Ovary (tissue), 9 donors: ENCODE measurements around the gene ECM2. TPM values are rescaled to one million over a fixed set of nuclear protein-coding genes. Genes with fewer than 3 reads are reported as not detected.

Source experiments
- DNase-seq, 5 donors: peaks; one replicate each; pipeline ENCODE4 v3.0.0-alpha.2; 2019 to 2020
- H3K27ac ChIP-seq, 2 donors: fragments of 200-600 bp; one replicate each; pipeline versions ENCODE4 v1.5.1 to v1.8.0; 2019 to 2022
- H3K27me3 ChIP-seq: fragments of 200-600 bp; one replicate; pipeline ENCODE4 v1.8.0; 2022
- H3K36me3 ChIP-seq: fragments of 200-600 bp; sonication (generic); one replicate; pipeline ENCODE4 v1.5.1; 2019
- H3K4me1 ChIP-seq: one replicate; pipeline ENCODE4 v1.8.1; 2013; ENCODE audit warnings: mild to moderate bottlenecking, moderate library complexity; ENCODE audit not compliant: insufficient read depth
- H3K4me3 ChIP-seq: fragments of 200-600 bp; sonication (generic); one replicate; pipeline ENCODE4 v1.5.1; 2017
- H3K9me3 ChIP-seq, 2 donors: fragments of 200-600 bp in 1 of 2; sonication (generic) in 1 of 2; one replicate each; pipeline versions ENCODE4 v1.5.1 to v1.8.1; 2013 to 2019; ENCODE audit warnings: mild to moderate bottlenecking in 1 of 2, moderate library complexity in 1 of 2
- EP300 ChIP-seq: sonication (generic); formaldehyde crosslinking; IDR thresholded peaks from one replicate; pipeline ENCODE4 v1.6.1; 2017; ENCODE audit warnings: antibody characterized with exemption
- POLR2A ChIP-seq: fragments of 450-650 bp; IDR thresholded peaks from one replicate; pipeline ENCODE4 v1.6.1; 2017; ENCODE audit warnings: antibody characterized with exemption, mild to moderate bottlenecking, moderate library complexity
- WGBS, 3 donors: extraction: QIAGEN DNeasy Blood & Tissue Kit in 1 of 3; methylation state at CpG; one replicate each; pipeline versions ENCODE4 v1.1.5 to v1.1.7; 2013 to 2017; 5-methylcytosine and 5-hydroxymethylcytosine counted together
- intact Hi-C, 4 donors: fragments of 100-400 bp; cut with DNase I; formaldehyde crosslinking; loops; one replicate each; pipeline versions ENCODE4 v1.11.0 to v1.15.1; 2022 to 2023
- polyA plus RNA-seq, 2 donors: library from polyadenylated mRNA; stranded (reverse); fragments of 200-250 nt in 1 of 2; fragments of 350-450 nt in 1 of 2; fragmentation: Illumina TruSeq in 1 of 2; extraction: RNeasy Lipid Tissue Mini Kit (QIAGEN cat#74804) in 1 of 2; gene quantifications; one replicate each; pipeline ENCODE4 v1.2.3, GENCODE V29; 2013 to 2014
- total RNA-seq, 7 donors: library from RNA; depleted of rRNA in 2 of 7; stranded (reverse); fragments of >200 nt in 2 of 7; fragmentation: NEBNext Ultra II Directional in 3 of 7; extraction: Animal tissue kit (Norgen Biotek cat#: 25700) in 3 of 7; gene quantifications; one replicate each; pipeline versions ENCODE4 v1.1.0 to v1.2.4, GENCODE V29; 2016 to 2023
- TF ChIP-seq, protein P1 (sequence below), 3 donors: fragments of 450-650 bp in 2 of 3; fragments of 200-600 bp in 1 of 3; IDR thresholded peaks; one replicate each; pipeline versions ENCODE4 v1.5.1 to v1.8.0; 2016 to 2022; ENCODE audit warnings: antibody characterized with exemption in 3 of 3, mild to moderate bottlenecking in 1 of 3
- donor health status: DM: no; HTN: no; CAD: no; lungs with moderate emphysema.
- donor health status: DM: no; HTN: no; CAD: no.
- donor health status: Bipolar disorder and iron deficiency.
- donor health status: DM: yes; HTN: yes; CAD: no.
- donor health status: DM: no; HTN: no; CAD: no.
- donor health status: DM: yes; HTN: yes; CAD: no.

ECM2 gene
- total and polyA plus RNA-seq, 9 donors = 35.0 to 91.4 (median 65.9) TPM

- no peak overlapping the region for H3K27ac ChIP-seq
- intact Hi-C loops = loop anchor here in 1 of 4 donors (10.0 kb wide), 1 partner anchor 130 kb away; no protein-coding TSS in a partner anchor
- 87 to 94% (median 92%) methylated on average over 10 of the region's 10 CpGs for WGBS, 3 donors
- no peak overlapping the region for H3K4me3 ChIP-seq
- peaks cover 6% of the 10 kb centered on the region for H3K4me1 ChIP-seq
- no peaks in the 10 kb centered on the region for H3K27me3 ChIP-seq
- no peaks in the 10 kb centered on the region for H3K9me3 ChIP-seq
- DNase-seq = no peak
- TF ChIP-seq, protein P1, sequence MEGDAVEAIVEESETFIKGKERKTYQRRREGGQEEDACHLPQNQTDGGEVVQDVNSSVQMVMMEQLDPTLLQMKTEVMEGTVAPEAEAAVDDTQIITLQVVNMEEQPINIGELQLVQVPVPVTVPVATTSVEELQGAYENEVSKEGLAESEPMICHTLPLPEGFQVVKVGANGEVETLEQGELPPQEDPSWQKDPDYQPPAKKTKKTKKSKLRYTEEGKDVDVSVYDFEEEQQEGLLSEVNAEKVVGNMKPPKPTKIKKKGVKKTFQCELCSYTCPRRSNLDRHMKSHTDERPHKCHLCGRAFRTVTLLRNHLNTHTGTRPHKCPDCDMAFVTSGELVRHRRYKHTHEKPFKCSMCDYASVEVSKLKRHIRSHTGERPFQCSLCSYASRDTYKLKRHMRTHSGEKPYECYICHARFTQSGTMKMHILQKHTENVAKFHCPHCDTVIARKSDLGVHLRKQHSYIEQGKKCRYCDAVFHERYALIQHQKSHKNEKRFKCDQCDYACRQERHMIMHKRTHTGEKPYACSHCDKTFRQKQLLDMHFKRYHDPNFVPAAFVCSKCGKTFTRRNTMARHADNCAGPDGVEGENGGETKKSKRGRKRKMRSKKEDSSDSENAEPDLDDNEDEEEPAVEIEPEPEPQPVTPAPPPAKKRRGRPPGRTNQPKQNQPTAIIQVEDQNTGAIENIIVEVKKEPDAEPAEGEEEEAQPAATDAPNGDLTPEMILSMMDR (IDR thresholded peaks at IDR 0.05) = no peak
- TF ChIP-seq POLR2A = no peak
- TF ChIP-seq EP300 = no peak
- no peaks in the 10 kb centered on the region for H3K36me3 ChIP-seq
Measured at GRCh38 chr9:92514635-92515034, 21.2 kb downstream of the ECM2 start.

GRCh38 chr9:92513349-92513748, 22.4 kb downstream of the ECM2 start:
- no peak overlapping the region for H3K27ac ChIP-seq
- intact Hi-C loops = loop anchor here in 1 of 4 donors (10.0 kb wide), 1 partner anchor 131 kb away; no protein-coding TSS in a partner anchor
- no peak for TF ChIP-seq POLR2A
- TF ChIP-seq, protein P1 (IDR thresholded peaks at IDR 0.05) = no peak
- TF ChIP-seq EP300 = no peak
- H3K4me1 ChIP-seq = peaks cover 6% of the 10 kb centered on the region
- no peaks in the 10 kb centered on the region for H3K27me3 ChIP-seq
- H3K4me3 ChIP-seq = no peak overlapping the region
- DNase-seq = no peak
- no peaks in the 10 kb centered on the region for H3K36me3 ChIP-seq
- WGBS, 3 donors = 50 to 61% (median 54%) methylated on average over 3 of the region's 3 CpGs
- no peaks in the 10 kb centered on the region for H3K9me3 ChIP-seq

DNA sequence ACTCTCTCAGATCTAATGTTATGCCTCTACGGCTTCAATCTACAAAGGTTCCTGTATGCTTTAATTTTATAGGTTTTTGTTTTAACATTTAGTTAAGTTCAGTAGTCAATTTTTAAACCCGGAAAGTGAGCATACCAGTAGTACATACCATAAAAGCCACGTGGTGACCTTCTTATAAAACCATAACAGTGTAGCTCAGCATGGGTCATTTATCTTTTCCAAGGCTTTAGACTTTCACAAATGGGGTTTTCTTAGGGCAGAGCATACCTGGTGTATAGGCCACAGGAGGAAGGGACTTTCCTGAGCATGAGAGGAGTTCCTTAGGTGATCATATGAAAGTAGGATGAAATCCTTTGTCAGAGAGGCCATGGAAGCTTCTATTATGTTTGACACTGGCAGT, 23.2 kb downstream of the ECM2 start:
- WGBS, 3 donors = 53 to 77% (median 57%) methylated on average over 3 of the region's 3 CpGs
- H3K4me1 ChIP-seq = peaks cover 12% of the 10 kb centered on the region
- H3K27ac ChIP-seq = no peak overlapping the region
- intact Hi-C loops = loop anchor here in 1 of 4 donors (10.0 kb wide), 1 partner anchor 132 kb away; no protein-coding TSS in a partner anchor
- no peaks in the 10 kb centered on the region for H3K36me3 ChIP-seq
- no peak for DNase-seq
- no peaks in the 10 kb centered on the region for H3K9me3 ChIP-seq
- no peak overlapping the region for H3K4me3 ChIP-seq
- H3K27me3 ChIP-seq = no peaks in the 10 kb centered on the region
- no peak for TF ChIP-seq EP300
- TF ChIP-seq POLR2A = no peak
- TF ChIP-seq, protein P1 (IDR thresholded peaks at IDR 0.05) = no peak

- TF ChIP-seq POLR2A (no peak), EP300 (no peak)
- TF ChIP-seq, protein P1 (IDR thresholded peaks at IDR 0.05) = no peak
- no peaks in the 10 kb centered on the region for H3K36me3 ChIP-seq
- intact Hi-C loops = loop anchor here in 1 of 4 donors (10.0 kb wide), 1 partner anchor 134 kb away; no protein-coding TSS in a partner anchor
- H3K9me3 ChIP-seq = no peaks in the 10 kb centered on the region
- H3K4me3 ChIP-seq = no peak overlapping the region
- no peaks in the 10 kb centered on the region for H3K27me3 ChIP-seq
- no peak overlapping the region for H3K27ac ChIP-seq
- no peak for DNase-seq
- peaks cover 17% of the 10 kb centered on the region for H3K4me1 ChIP-seq
Measured at GRCh38 chr9:92510747-92511146, 25.0 kb downstream of the ECM2 start.
